SIG-M5 treated with dmso at 0.1 percent for 504 hours (cell line): ENCODE results near the gene SUCNR1.

Experiments
- DNase-seq: peaks from one replicate; lab custom pipeline; 2025; ENCODE audit not compliant: unreplicated experiment; lab: John Stamatoyannopoulos, UW

SUCNR1 gene

DNA sequence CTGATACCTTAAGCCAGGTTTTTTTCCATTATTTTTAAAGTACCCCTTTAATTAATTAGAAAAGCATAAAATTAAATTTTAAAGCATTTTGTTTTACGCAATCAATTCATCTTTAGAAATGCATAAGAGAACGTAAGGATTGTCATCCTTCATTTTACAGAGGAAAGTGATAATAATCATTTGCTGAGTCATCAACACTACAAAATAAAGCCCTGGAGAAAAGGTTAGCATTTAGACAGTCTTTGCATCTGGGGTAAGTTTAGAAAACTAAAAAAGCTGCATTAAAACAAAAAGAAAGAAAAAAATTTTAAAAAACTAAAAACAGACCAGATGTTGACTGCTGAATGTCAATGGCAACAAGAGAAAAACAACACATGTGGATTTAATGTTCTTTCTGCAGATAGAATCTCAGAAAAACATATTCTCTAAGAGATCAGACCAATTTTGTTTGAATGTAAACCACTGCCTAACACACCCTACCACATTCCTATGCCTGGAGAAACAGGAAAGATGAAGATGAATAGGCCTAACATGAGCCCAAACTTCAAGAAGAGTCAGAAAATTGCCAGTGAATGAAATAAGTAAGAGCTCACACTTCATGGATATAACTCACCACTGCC lies 59.9 kb downstream of the SUCNR1 start:
- no peak for DNase-seq
